Activated T-helper 2 cell treated with anti-CD3 and anti-CD28 coated beads, Interferon-gamma antibody, Interleukin-2, Interleukin-4, amounts not matched to agents 10 μg/mL and 5 μg/mL and 100 μg/mL, durations not matched to agents 14 hours and 24 hours and 36 hours (primary cell): Measurements from ENCODE around the gene COL6A3. TPM values are rescaled to one million over a fixed set of nuclear protein-coding genes. Genes with fewer than 3 reads are reported as not detected.

Experiments
- DNase-seq: peaks from one replicate; pipeline ENCODE4 v3.0.0; 2021; ENCODE audit warnings: low spot score
- H3K27ac Mint-ChIP-seq: one replicate; pipeline ENCODE4 v1.8.0; 2021; ENCODE audit warnings: mixed read lengths
- H3K27me3 Mint-ChIP-seq: one replicate; pipeline ENCODE4 v1.8.0; 2021; ENCODE audit warnings: low read depth, mixed read lengths
- H3K36me3 Mint-ChIP-seq: one replicate; pipeline ENCODE4 v1.8.0; 2021; ENCODE audit warnings: low read depth, mixed read lengths
- H3K4me1 Mint-ChIP-seq: one replicate; pipeline ENCODE4 v1.8.0; 2021; ENCODE audit warnings: low read depth, mixed read lengths
- H3K4me3 Mint-ChIP-seq: one replicate; pipeline ENCODE4 v1.8.0; 2021; ENCODE audit warnings: low read depth, mild to moderate bottlenecking, moderate library complexity, mixed read lengths
- H3K9me3 Mint-ChIP-seq: one replicate; pipeline ENCODE4 v1.8.0; 2021; ENCODE audit warnings: mixed read lengths
- intact Hi-C: fragments of 100-400 bp; cut with micrococcal nuclease; formaldehyde crosslinking; loops from one replicate; pipeline ENCODE4 v1.15.1; 2023
- total RNA-seq: library from RNA; stranded (reverse); gene quantifications from 2 replicates; pipeline ENCODE4 v1.2.3, GENCODE V29; 2022

Gene COL6A3
- total RNA-seq, 1 donor from 2014 or later = 9.2 TPM

DNA sequence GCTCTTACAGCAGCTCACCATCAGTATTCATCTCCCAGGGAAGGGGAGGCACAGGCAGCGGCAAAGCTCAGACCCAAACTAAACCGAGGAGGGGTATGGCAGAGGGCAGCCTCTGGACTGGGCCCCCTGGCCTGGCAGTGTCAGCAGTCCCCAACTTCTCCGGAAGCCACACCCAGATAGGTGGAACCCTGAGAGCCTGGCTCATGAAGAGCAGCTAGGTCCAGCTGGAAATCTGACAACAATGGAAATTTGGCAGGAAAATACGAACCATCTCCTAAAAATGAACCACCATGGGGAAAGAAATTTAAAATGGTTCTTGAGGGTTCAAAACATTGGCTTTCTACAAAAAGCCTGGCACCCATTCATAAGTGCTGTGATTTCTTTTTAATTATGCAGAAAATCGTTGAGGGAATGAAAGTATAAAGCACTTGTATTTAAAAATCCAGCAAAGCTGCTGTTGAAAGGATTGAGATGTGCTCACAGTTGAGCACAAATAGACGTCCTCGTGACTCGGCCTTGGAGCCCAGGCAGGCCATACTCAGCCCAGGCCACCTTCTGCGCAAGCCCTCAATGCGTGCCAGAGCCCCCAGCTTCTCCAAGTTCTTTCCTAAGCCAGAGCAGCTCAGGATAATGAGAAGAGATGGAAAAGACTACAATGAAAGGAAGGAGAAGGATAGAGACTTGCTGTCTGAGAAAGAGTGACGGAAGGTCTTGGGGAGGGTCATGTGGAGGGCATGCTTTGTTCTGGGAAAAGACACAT, 93.0 kb downstream of the COL6A3 start:
- H3K4me3 Mint-ChIP-seq = no peak overlapping the region
- H3K4me1 Mint-ChIP-seq = no peaks in the 10 kb centered on the region
- H3K36me3 Mint-ChIP-seq = no peaks in the 10 kb centered on the region
- no peaks in the 10 kb centered on the region for H3K9me3 Mint-ChIP-seq
- no peaks in the 10 kb centered on the region for H3K27me3 Mint-ChIP-seq
- no peak for DNase-seq
- no peak overlapping the region for H3K27ac Mint-ChIP-seq
- intact Hi-C loops = no loop called here

DNA sequence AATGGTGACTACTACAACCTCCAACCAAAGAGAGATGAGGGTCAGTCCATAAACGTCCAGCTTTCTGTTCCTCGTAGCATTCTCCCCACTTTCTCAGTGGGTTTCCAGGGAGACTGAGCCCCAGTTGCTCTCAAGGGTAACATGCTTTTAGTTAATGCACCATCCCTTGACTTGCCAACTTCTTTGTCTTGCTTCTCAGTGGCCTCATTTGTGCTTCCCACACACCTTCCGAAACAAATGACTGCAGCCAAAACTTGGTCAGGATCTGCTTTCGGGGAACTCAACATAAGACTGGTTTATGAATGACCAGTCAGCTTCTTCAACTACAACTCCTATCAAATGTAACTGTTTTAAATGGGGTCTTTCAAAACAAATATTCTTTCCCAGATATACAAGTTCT, 94.1 kb downstream of the COL6A3 start:
- intact Hi-C loops = no loop called here
- Mint-ChIP-seq H3K27me3 (no peaks in the 10 kb centered on the region), H3K4me1 (no peaks in the 10 kb centered on the region), H3K4me3 (no peak overlapping the region), H3K36me3 (no peaks in the 10 kb centered on the region), H3K9me3 (no peaks in the 10 kb centered on the region), H3K27ac (no peak overlapping the region)
- no peak for DNase-seq

GRCh38 chr2:237319086-237319820, 94.7 kb downstream of the COL6A3 start:
- Mint-ChIP-seq H3K36me3 (no peaks in the 10 kb centered on the region), H3K27ac (no peak overlapping the region)
- intact Hi-C loops = no loop called here

DNA sequence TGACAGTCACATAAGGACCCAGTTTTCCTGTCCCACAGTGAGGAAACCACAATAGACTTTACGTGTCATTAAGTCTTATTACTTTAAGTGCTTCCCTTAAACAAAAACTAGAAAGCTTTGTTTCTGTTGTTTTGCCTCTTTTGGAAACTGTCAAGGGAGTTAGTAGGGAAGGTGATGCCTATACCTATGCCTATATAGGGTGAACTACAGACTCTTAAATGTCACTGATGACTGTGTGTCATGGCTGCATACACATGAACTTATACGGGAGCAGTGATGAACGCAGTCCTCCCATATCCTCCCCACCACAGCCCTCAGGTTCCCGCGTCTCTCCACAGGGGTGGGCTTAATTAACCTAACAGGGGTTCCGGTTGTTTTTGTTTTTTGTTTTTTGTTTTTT, 97.6 kb downstream of the COL6A3 start:
- no peaks in the 10 kb centered on the region for H3K9me3 Mint-ChIP-seq
- H3K27me3 Mint-ChIP-seq = no peaks in the 10 kb centered on the region
- no peaks in the 10 kb centered on the region for H3K4me1 Mint-ChIP-seq
- DNase-seq = no peak
- intact Hi-C loops = no loop called here
- no peak overlapping the region for H3K27ac Mint-ChIP-seq
- H3K4me3 Mint-ChIP-seq = no peak overlapping the region
- H3K36me3 Mint-ChIP-seq = no peaks in the 10 kb centered on the region

More at GRCh38 chr2:237319086-237319820, 94.7 kb downstream of the COL6A3 start:
- Mint-ChIP-seq H3K9me3 (no peaks in the 10 kb centered on the region), H3K4me3 (no peak overlapping the region), H3K4me1 (no peaks in the 10 kb centered on the region), H3K27me3 (no peaks in the 10 kb centered on the region)
- no peak for DNase-seq

GRCh38 chr2:237315829-237316225, 98.1 kb downstream of the COL6A3 start:
- DNase-seq = no peak
- Mint-ChIP-seq H3K36me3 (no peaks in the 10 kb centered on the region), H3K9me3 (no peaks in the 10 kb centered on the region), H3K27ac (no peak overlapping the region), H3K4me3 (no peak overlapping the region), H3K27me3 (no peaks in the 10 kb centered on the region), H3K4me1 (no peaks in the 10 kb centered on the region)
- intact Hi-C loops = no loop called here

GRCh38 chr2:237315170-237315828, 98.7 kb downstream of the COL6A3 start:
- no peaks in the 10 kb centered on the region for H3K4me1 Mint-ChIP-seq
- intact Hi-C loops = no loop called here
- H3K4me3 Mint-ChIP-seq = no peak overlapping the region
- no peak for DNase-seq
- H3K27me3 Mint-ChIP-seq = no peaks in the 10 kb centered on the region
- H3K27ac Mint-ChIP-seq = no peak overlapping the region
- H3K36me3 Mint-ChIP-seq = no peaks in the 10 kb centered on the region
- no peaks in the 10 kb centered on the region for H3K9me3 Mint-ChIP-seq

DNA sequence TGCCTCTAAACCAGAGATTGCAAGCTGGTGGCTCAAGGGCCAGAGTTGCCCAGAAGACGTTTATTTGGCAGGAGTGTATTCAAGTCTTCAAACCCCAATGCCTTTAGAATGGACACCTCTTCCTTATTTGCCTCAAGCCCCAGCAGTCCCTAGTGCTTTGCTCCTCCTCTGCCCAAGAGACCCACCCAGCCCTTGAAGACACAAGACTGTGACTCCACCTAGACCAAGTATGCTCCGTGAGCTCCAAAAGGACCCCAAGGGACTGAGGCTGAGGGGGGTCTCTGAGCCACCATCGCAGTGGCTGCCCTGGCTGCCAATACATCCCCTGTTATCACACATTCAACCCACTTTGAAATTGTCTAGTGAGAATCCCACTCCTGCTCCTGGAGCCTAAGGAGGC, 99.3 kb downstream of the COL6A3 start:
- no peaks in the 10 kb centered on the region for H3K9me3 Mint-ChIP-seq

DNA sequence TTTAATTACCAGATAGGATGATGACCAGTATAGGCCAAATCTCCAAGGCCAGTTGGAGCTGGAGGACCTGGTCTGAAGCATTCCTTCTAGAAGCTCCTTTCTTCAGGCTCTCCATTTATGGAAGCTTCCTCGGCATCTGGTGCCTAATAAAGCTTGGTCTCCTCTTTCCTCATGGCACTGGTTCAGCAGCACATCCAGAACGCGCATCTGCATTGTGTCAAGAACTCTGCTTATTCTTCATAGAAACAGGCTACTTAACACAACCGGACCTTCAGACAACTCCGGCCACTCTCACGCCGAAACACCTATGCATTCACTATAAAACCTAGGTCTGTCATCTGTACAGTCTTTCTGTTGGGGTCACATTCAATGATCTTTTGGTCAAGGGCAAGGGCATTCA, 99.8 kb downstream of the COL6A3 start:
- no peaks in the 10 kb centered on the region for H3K27me3 Mint-ChIP-seq

More for the DNA sequence above, 99.3 kb downstream of the COL6A3 start:
- Mint-ChIP-seq H3K27ac (no peak overlapping the region), H3K4me1 (no peaks in the 10 kb centered on the region), H3K4me3 (no peak overlapping the region), H3K27me3 (no peaks in the 10 kb centered on the region), H3K36me3 (no peaks in the 10 kb centered on the region)
- DNase-seq = no peak
- intact Hi-C loops = no loop called here

GRCh38 chr2:237312021-237312755, 101.8 kb downstream of the COL6A3 start:
- DNase-seq = no peak
- no peaks in the 10 kb centered on the region for H3K4me1 Mint-ChIP-seq
- H3K4me3 Mint-ChIP-seq = no peak overlapping the region
- intact Hi-C loops = no loop called here
- H3K9me3 Mint-ChIP-seq = no peaks in the 10 kb centered on the region
- no peaks in the 10 kb centered on the region for H3K36me3 Mint-ChIP-seq
- no peak overlapping the region for H3K27ac Mint-ChIP-seq
- H3K27me3 Mint-ChIP-seq = peaks cover 4% of the 10 kb centered on the region

More for the DNA sequence above, 99.8 kb downstream of the COL6A3 start:
- no peak overlapping the region for H3K4me3 Mint-ChIP-seq
- intact Hi-C loops = no loop called here
- H3K27ac Mint-ChIP-seq = no peak overlapping the region
- no peak for DNase-seq
- no peaks in the 10 kb centered on the region for H3K4me1 Mint-ChIP-seq
- no peaks in the 10 kb centered on the region for H3K36me3 Mint-ChIP-seq
- no peaks in the 10 kb centered on the region for H3K9me3 Mint-ChIP-seq

DNA sequence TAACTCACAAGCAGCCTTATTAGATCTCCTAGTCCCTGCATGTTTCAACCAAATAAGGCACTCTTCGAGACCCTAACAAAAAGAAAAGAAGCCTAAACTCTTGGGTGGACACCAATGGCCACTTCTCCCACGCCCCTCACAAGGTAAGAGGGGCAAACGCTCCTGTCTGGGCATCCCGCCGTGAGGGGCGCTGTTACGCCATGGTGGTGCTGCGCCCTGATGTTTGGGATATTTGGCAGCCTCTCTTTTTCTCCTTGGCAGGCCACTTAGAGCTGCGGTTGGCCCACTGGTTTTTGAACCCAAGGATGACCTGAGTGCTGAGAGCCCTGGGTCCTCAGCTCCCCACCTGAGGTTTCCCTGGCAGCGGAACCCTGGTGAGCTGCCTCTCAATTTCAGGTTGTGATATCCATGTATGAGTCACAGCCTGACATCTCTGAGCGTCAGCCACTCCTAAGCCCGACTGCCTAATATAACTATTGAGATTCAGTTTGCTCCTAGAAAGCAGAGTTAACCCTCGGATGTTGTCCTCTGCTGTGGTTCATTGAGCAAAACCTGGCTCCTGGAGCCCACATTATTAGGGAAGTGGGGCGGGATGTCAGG, 103.3 kb downstream of the COL6A3 start:
- H3K4me1 Mint-ChIP-seq = no peaks in the 10 kb centered on the region
- H3K9me3 Mint-ChIP-seq = no peaks in the 10 kb centered on the region
- no peak overlapping the region for H3K4me3 Mint-ChIP-seq
- H3K36me3 Mint-ChIP-seq = no peaks in the 10 kb centered on the region
- peaks cover 4% of the 10 kb centered on the region for H3K27me3 Mint-ChIP-seq
- no peak overlapping the region for H3K27ac Mint-ChIP-seq
- intact Hi-C loops = no loop called here
- DNase-seq = no peak

DNA sequence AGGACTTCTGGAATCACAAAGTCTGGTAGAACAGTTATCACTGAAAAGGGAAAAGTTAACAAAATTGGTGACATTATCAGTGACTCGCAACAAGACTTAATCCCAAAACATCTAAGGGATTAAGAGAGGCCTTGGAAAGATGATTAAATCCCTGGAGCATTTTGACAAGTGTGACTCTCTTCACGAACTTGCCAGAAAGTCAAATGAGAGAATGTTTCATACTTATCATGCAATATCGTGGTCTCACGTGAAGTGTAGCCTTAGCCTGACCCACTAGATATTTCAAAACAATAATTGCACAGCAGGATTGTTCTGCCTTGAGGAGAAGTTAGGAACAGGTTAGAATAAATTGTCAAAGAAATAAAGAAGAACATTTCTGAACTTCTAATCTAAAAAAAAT, 104.5 kb downstream of the COL6A3 start:
- no peaks in the 10 kb centered on the region for H3K36me3 Mint-ChIP-seq
- H3K27me3 Mint-ChIP-seq = peaks cover 4% of the 10 kb centered on the region
- intact Hi-C loops = no loop called here
- no peak overlapping the region for H3K27ac Mint-ChIP-seq
- no peak for DNase-seq
- H3K4me1 Mint-ChIP-seq = no peaks in the 10 kb centered on the region
- H3K9me3 Mint-ChIP-seq = peaks cover 2% of the 10 kb centered on the region
- no peak overlapping the region for H3K4me3 Mint-ChIP-seq

GRCh38 chr2:237309011-237309410, 105.0 kb downstream of the COL6A3 start:
- no peak overlapping the region for H3K27ac Mint-ChIP-seq
- H3K9me3 Mint-ChIP-seq = peaks cover 4% of the 10 kb centered on the region
- no peaks in the 10 kb centered on the region for H3K4me1 Mint-ChIP-seq
- no peak overlapping the region for H3K4me3 Mint-ChIP-seq
- intact Hi-C loops = no loop called here
- no peaks in the 10 kb centered on the region for H3K36me3 Mint-ChIP-seq
- DNase-seq = no peak
- H3K27me3 Mint-ChIP-seq = peaks cover 4% of the 10 kb centered on the region
